Stimulated activated CD8-positive, alpha-beta memory T cell treated with anti-CD3 and anti-CD28 coated beads, Interleukin-4, amount 100 ng/mL, for 4 hours (primary cell): ENCODE measurements around the gene EDA.

ENCODE experiments used
- DNase-seq, 2 donors: peaks; one replicate each; pipeline ENCODE4 v3.0.0-alpha.2; 2020; ENCODE audit warnings: low read depth in 2 of 2, low spot score in 1 of 2

The EDA gene

DNA sequence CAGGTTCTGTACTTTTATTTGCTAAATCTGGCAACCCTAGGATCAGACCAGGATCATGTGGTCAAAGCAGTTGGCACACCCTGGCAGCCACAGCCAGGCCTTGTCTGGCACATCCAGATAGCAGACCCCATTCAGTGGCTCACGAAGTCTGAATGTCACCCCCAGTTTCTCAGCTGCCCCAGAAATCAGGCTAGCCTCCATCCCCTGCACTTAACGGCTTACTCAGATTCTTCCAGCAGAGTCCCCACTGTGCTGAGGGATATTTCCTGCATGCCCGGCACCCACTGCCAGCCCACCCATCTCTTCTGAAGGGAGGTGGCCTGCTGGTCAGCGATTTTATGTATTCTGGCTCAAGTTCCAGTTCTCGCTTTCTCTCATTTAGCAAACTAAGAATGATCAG lies 438.5 kb downstream of the EDA start:
- no peak for DNase-seq

- no peak for DNase-seq
Observed at GRCh38 chrX:70062076-70062475, 446.2 kb downstream of the EDA start, which contains the start of gene OTUD6A. TSS of gene OTUD6A (plus strand) at chrX:70062457. CDS start at chrX:70062525, 68 bp downstream.

DNA sequence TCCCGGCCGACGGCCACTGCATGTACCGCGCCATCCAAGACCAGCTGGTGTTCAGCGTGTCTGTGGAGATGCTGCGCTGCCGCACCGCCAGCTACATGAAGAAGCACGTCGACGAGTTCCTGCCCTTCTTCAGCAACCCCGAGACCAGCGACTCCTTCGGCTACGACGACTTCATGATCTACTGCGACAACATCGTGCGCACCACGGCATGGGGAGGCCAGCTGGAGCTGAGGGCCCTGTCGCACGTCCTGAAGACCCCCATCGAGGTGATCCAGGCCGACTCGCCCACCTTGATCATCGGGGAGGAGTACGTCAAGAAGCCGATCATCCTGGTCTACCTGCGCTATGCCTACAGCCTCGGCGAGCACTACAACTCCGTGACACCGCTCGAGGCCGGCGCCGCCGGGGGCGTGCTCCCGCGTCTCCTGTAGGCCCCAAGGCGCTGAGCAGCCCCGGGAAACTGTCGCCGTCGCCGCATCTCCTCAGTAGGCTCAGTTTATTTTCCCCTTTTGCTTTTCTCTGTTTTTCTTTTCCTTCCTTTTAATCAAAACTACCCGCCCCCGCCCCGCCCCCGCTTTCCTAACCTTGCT lies 447.1 kb downstream of the EDA start:
- DNase-seq = no peak

- no peak for DNase-seq
Observed at GRCh38 chrX:70066646-70067045, 450.7 kb downstream of the EDA start.

DNA sequence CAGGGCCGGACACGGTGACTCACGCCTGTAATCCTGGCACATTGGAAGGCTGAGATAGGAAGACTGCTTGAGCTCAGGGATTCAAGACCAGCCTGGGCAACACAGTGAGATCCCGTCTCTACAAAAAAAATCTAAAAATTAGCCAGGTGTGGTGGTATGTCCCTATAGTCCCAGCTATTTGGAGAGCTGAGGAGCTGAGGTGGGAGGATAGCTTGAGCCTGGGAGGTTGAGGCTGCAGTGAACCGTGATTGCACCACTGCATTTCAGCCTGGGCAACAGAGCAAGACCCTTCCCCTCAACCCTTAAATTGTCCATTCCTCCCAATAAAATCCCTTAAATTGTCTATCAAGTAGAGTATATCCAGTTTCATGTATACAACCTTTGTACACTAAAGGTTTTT lies 463.4 kb downstream of the EDA start:
- DNase-seq = no peak

DNA sequence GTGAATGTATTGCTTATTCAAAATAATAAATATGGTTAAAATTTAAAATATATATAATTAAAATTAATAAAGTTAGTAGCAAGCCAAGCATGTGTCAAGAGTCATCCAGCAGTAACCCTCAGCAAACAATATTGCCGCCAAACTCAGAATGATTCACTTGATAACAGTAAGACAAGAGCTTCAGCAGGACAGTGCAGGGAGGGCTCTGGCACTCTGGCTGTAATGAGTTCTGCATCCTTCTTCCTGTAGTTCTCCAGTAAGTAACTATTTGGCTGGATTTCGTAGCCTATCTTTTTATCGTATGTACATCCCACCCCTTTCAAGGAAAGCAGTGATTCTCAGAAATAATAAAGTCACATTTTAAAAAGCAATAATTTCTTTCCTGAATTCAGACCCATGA lies 464.0 kb downstream of the EDA start:
- no peak for DNase-seq

DNA sequence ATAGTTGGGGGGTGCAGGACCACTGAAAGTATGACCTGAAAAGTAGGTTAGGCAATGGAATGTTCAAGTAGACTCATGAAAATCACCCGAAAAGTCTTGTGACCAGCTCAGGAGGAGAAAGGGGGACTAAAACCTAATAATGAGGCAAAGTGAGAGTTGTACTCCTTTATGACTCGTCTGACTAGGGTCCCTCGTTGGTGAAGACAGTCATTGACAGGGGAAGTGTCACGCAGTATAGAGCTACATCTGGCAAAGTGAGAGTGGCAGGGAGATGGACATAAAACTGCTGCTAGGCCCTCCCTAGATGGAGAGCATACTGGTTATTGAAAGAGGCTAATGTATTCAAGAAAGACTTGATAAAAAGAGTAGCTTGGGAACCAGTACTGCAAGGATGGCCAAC lies 466.8 kb downstream of the EDA start:
- DNase-seq = no peak

DNA sequence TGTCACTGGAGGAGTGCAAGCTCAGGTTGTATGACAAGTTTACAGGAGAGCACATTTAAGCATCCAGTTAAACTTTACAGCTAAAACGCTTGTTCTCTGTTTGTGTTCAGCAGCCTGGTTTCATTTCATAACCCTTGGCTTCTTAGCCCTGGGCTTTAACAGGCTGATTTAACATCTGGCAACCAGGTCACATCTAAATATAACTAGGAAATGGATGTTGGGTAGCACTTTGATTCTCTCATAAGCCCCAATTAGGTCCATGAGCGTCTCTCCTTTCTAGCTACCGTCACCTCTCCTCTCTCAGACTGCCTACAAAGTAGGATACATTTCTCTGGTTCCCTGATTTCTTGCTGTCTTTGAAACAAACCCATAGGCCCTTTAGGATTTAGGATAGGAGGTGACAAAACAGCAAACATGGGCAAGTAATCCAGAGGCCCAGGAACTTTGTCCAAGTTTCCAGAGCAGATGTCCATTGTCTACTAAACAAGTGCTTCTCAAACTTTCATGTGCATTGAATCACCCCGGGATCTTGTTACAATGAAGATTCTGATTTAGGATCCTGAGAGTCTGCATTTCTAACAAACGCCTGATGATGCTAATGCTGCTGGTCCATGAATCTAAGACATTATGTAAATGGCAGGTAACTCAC lies 468.8 kb downstream of the EDA start:
- DNase-seq = no peak

DNA sequence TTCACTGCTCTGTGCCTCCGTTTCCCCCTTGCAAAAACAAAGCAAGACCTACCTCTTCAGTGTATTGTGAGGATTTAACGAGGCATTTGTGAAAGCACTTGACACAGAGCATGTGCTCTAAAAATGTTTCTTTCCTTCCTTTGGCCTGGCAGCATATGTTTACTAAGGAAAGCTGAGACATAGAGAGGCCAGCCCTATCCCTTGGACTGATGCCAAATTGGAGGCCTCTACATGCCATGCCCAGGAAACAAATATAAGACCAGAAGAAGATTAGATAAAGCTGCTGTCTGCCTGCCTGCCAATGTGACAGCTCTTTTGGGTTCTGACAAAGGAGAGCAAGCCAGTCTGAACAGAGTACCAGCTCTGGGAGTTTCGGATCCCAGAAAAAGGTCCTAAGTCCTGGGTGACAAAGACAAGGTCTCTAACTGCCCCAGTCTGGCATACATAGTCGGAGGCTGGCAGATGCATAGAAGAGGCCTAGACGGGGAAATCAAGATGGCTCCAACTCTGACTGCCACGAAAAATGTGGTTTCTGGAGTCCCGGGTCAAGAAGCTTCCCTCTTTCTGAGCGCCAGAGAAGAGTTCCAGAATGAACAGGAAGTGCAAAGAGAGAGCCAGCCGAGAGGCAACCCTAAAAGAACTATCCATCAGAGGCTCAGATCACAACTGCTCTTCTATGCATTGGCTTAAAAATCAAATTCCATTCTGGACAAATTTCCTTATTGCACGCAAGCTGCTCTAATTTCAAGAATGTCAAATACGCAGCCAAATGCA lies 472.1 kb downstream of the EDA start:
- no peak for DNase-seq

- DNase-seq = no peak
Observed at GRCh38 chrX:70088751-70089150, 472.8 kb downstream of the EDA start.
